Suprapubic skin (tissue), 3 donors: ENCODE results near the gene GSDME.

ENCODE experiments used
- CTCF ChIP-seq, 2 donors: fragments of 200-600 bp in 1 of 2; fragments of 450-650 bp in 1 of 2; sonication (generic) in 1 of 2; IDR thresholded peaks; one replicate each; pipeline ENCODE4 v1.5.1; 2016 to 2019; ENCODE audit warnings: antibody characterized with exemption in 2 of 2, mild to moderate bottlenecking in 1 of 2, moderate library complexity in 1 of 2
- EP300 ChIP-seq: sonication (generic); formaldehyde crosslinking; IDR thresholded peaks from one replicate; pipeline ENCODE4 v1.6.1; 2017; ENCODE audit warnings: antibody characterized with exemption
- POLR2A ChIP-seq, 2 donors: fragments of 450-650 bp; IDR thresholded peaks; one replicate each; pipeline ENCODE4 v1.6.1; 2017; ENCODE audit warnings: antibody characterized with exemption in 2 of 2, mild to moderate bottlenecking in 2 of 2, moderate library complexity in 2 of 2

GRCh38 chr7:24764011-24764410, 6.7 kb upstream of the GSDME start:
- TF ChIP-seq POLR2A (IDR thresholded peaks at IDR 0.05) (no peak), EP300 (no peak), CTCF (IDR thresholded peaks at IDR 0.05) (no peak)
